ENCODE data around the gene REG3G. TPM values are rescaled to one million over a fixed set of nuclear protein-coding genes. Genes with fewer than 3 reads are reported as not detected.

The REG3G gene
- total RNA-seq, 1 experiment from 2014 or later, result 0.20 TPM

DNA sequence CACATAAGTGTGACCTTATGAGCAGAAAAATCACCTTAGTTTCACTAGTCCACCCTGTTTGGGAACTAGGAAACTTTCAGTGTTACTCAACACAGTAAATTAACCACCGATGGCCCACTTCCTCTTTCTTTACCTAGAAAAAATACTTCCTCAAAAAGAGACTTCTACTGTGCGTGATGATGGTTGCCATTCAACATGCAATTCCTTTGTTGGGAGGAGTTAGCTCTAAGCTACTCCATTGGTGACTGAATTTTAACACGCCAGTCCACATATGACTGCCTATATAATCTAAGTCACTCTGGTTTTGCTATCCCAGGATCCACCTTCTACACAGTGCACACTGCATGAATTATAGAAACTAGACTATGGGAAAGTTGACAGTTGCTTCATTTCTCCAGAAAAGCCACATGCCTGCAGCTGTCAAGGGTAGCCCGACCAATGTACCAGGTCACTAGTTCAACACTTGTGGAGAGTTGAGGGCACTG is 47.8 kb upstream of the REG3G start:
- no peak for DNase-seq (ENCODE audit: low spot score)
- Mint-ChIP-seq H3K36me3 (no peaks in the 10 kb centered on the region), H3K4me1 (peaks cover 20% of the 10 kb centered on the region), H3K9me3 (no peaks in the 10 kb centered on the region), H3K4me3 (no peak overlapping the region), H3K27ac (no peak overlapping the region), H3K27me3 (ENCODE audit: low read depth) (no peaks in the 10 kb centered on the region)
- ChIA-PET CTCF (interaction anchor here (0.9 kb wide), 1 partner anchor 305 kb away, joined by 4 read pairs; no protein-coding TSS in a partner anchor), POLR2A (no interaction called here)
- TF ChIP-seq ZNF317 (CRISPR knock-in tag; IDR thresholded peaks at IDR 0.05; ENCODE audit: borderline replicate concordance, low read depth) (no peak), TCF7 (CRISPR knock-in tag; IDR thresholded peaks at IDR 0.05; ENCODE audit: low read depth) (no peak), NFE2L1 (CRISPR knock-in tag; IDR thresholded peaks at IDR 0.05) (no peak), GRHL2 (CRISPR knock-in tag; IDR thresholded peaks at IDR 0.05; ENCODE audit: insufficient replicate concordance, severe bottlenecking) (no peak), NFYB (CRISPR knock-in tag; conservative IDR thresholded peaks at IDR 0.05; ENCODE audit: low read depth) (no peak), GABPB1 (CRISPR knock-in tag; IDR thresholded peaks at IDR 0.05) (no peak)
- TF ChIP-seq, protein P1, sequence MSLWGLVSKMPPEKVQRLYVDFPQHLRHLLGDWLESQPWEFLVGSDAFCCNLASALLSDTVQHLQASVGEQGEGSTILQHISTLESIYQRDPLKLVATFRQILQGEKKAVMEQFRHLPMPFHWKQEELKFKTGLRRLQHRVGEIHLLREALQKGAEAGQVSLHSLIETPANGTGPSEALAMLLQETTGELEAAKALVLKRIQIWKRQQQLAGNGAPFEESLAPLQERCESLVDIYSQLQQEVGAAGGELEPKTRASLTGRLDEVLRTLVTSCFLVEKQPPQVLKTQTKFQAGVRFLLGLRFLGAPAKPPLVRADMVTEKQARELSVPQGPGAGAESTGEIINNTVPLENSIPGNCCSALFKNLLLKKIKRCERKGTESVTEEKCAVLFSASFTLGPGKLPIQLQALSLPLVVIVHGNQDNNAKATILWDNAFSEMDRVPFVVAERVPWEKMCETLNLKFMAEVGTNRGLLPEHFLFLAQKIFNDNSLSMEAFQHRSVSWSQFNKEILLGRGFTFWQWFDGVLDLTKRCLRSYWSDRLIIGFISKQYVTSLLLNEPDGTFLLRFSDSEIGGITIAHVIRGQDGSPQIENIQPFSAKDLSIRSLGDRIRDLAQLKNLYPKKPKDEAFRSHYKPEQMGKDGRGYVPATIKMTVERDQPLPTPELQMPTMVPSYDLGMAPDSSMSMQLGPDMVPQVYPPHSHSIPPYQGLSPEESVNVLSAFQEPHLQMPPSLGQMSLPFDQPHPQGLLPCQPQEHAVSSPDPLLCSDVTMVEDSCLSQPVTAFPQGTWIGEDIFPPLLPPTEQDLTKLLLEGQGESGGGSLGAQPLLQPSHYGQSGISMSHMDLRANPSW (CRISPR knock-in tag; conservative IDR thresholded peaks at IDR 0.05; ENCODE audit: low read depth), result no peak
- TF ChIP-seq, protein P2, sequence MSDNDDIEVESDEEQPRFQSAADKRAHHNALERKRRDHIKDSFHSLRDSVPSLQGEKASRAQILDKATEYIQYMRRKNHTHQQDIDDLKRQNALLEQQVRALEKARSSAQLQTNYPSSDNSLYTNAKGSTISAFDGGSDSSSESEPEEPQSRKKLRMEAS (CRISPR knock-in tag; IDR thresholded peaks at IDR 0.05), result no peak
- TF ChIP-seq, protein P3, sequence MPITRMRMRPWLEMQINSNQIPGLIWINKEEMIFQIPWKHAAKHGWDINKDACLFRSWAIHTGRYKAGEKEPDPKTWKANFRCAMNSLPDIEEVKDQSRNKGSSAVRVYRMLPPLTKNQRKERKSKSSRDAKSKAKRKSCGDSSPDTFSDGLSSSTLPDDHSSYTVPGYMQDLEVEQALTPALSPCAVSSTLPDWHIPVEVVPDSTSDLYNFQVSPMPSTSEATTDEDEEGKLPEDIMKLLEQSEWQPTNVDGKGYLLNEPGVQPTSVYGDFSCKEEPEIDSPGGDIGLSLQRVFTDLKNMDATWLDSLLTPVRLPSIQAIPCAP (CRISPR knock-in tag; IDR thresholded peaks at IDR 0.05), result no peak
- TF ChIP-seq, protein P4, sequence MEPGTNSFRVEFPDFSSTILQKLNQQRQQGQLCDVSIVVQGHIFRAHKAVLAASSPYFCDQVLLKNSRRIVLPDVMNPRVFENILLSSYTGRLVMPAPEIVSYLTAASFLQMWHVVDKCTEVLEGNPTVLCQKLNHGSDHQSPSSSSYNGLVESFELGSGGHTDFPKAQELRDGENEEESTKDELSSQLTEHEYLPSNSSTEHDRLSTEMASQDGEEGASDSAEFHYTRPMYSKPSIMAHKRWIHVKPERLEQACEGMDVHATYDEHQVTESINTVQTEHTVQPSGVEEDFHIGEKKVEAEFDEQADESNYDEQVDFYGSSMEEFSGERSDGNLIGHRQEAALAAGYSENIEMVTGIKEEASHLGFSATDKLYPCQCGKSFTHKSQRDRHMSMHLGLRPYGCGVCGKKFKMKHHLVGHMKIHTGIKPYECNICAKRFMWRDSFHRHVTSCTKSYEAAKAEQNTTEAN (CRISPR knock-in tag; IDR thresholded peaks at IDR 0.05), result no peak
- TF ChIP-seq, protein P5, sequence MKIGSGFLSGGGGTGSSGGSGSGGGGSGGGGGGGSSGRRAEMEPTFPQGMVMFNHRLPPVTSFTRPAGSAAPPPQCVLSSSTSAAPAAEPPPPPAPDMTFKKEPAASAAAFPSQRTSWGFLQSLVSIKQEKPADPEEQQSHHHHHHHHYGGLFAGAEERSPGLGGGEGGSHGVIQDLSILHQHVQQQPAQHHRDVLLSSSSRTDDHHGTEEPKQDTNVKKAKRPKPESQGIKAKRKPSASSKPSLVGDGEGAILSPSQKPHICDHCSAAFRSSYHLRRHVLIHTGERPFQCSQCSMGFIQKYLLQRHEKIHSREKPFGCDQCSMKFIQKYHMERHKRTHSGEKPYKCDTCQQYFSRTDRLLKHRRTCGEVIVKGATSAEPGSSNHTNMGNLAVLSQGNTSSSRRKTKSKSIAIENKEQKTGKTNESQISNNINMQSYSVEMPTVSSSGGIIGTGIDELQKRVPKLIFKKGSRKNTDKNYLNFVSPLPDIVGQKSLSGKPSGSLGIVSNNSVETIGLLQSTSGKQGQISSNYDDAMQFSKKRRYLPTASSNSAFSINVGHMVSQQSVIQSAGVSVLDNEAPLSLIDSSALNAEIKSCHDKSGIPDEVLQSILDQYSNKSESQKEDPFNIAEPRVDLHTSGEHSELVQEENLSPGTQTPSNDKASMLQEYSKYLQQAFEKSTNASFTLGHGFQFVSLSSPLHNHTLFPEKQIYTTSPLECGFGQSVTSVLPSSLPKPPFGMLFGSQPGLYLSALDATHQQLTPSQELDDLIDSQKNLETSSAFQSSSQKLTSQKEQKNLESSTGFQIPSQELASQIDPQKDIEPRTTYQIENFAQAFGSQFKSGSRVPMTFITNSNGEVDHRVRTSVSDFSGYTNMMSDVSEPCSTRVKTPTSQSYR (CRISPR knock-in tag; IDR thresholded peaks at IDR 0.05), result no peak
- TF ChIP-seq, protein P6, sequence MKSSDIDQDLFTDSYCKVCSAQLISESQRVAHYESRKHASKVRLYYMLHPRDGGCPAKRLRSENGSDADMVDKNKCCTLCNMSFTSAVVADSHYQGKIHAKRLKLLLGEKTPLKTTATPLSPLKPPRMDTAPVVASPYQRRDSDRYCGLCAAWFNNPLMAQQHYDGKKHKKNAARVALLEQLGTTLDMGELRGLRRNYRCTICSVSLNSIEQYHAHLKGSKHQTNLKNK (CRISPR knock-in tag; IDR thresholded peaks at IDR 0.05), result no peak
- TF ChIP-seq, protein P7, sequence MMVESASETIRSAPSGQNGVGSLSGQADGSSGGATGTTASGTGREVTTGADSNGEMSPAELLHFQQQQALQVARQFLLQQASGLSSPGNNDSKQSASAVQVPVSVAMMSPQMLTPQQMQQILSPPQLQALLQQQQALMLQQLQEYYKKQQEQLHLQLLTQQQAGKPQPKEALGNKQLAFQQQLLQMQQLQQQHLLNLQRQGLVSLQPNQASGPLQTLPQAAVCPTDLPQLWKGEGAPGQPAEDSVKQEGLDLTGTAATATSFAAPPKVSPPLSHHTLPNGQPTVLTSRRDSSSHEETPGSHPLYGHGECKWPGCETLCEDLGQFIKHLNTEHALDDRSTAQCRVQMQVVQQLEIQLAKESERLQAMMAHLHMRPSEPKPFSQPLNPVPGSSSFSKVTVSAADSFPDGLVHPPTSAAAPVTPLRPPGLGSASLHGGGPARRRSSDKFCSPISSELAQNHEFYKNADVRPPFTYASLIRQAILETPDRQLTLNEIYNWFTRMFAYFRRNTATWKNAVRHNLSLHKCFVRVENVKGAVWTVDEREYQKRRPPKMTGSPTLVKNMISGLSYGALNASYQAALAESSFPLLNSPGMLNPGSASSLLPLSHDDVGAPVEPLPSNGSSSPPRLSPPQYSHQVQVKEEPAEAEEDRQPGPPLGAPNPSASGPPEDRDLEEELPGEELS (CRISPR knock-in tag; IDR thresholded peaks at IDR 0.05), result no peak
- TF ChIP-seq, protein P8, sequence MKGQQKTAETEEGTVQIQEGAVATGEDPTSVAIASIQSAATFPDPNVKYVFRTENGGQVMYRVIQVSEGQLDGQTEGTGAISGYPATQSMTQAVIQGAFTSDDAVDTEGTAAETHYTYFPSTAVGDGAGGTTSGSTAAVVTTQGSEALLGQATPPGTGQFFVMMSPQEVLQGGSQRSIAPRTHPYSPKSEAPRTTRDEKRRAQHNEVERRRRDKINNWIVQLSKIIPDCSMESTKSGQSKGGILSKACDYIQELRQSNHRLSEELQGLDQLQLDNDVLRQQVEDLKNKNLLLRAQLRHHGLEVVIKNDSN (CRISPR knock-in tag; IDR thresholded peaks at IDR 0.05), result no peak
- TF ChIP-seq, protein P9, sequence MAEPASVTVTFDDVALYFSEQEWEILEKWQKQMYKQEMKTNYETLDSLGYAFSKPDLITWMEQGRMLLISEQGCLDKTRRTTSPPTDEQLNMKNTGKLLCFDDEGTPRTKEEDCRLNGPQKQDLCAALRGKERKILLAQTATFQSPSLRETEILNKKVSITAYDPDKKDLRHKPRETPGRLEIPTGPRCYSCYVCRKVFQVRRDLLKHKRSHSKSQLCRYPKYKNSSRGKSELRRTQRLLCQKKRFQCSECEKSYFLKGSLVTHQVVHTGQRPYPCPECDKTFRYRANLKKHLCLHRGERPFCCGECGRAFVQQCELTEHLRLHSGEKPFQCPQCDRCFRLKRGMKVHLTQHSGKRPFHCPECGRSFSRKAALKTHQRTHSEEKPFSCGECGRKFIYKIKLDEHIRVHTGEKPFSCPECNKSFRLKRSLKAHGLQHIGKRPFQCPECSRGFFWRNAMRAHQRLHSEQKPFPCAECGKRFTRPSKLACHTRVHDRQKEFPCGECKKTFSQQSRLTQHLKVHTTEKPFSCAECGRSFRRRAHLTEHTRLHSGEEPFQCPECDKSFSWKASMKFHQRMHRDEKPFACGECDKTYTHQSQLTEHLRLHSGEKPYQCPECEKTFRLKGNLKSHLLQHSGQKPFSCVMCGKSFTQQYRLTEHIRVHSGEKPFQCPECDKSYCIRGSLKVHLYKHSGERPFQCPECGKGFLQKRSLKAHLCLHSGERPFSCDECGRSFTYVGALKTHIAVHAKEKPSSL (CRISPR knock-in tag; conservative IDR thresholded peaks at IDR 0.05), result no peak
- TF ChIP-seq, protein P10, sequence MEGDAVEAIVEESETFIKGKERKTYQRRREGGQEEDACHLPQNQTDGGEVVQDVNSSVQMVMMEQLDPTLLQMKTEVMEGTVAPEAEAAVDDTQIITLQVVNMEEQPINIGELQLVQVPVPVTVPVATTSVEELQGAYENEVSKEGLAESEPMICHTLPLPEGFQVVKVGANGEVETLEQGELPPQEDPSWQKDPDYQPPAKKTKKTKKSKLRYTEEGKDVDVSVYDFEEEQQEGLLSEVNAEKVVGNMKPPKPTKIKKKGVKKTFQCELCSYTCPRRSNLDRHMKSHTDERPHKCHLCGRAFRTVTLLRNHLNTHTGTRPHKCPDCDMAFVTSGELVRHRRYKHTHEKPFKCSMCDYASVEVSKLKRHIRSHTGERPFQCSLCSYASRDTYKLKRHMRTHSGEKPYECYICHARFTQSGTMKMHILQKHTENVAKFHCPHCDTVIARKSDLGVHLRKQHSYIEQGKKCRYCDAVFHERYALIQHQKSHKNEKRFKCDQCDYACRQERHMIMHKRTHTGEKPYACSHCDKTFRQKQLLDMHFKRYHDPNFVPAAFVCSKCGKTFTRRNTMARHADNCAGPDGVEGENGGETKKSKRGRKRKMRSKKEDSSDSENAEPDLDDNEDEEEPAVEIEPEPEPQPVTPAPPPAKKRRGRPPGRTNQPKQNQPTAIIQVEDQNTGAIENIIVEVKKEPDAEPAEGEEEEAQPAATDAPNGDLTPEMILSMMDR (IDR thresholded peaks at IDR 0.05), result no peak
- ATAC-seq, result no peak
